ENCODE data around the gene GPR37.

Gene GPR37

DNA sequence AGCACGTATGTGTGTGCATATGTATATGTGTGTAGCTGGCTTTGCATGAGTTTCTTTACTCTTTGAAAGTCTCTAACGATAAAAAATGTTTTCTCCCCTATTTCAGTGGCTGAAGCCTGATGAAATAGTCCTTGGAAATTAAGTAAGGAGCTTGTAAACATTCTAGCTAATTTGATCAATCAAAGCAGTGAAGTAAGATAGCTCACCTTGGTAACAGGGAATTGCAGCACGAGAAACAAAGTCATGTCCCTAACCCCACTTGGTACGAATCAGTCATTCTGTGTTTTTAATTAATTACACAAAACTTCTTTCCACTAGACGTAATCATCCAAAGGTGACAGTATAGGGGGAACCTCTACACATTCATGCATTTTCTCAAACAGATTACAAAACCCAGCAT is 41.5 kb downstream of the GPR37 start:
- no peak for FAIRE-seq

DNA sequence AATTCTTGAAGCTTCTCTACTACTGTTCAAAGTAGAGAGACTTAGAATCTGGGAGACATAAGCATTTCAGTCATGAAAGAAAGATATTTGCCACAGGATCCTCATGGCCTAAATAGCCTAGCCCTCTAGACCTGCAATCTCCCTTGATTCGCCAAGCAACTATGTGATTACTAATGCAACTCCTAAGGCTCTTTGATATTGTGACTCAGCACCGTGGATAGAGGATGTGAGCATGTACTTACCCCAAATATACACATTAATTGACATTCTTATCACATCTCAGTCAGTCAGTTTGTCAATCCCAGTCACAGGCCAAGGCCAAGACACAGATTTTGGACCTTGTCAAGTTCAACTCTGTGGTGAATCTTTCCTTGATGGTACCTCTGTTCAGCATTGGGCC is 42.6 kb downstream of the GPR37 start:
- no peak for FAIRE-seq

DNA sequence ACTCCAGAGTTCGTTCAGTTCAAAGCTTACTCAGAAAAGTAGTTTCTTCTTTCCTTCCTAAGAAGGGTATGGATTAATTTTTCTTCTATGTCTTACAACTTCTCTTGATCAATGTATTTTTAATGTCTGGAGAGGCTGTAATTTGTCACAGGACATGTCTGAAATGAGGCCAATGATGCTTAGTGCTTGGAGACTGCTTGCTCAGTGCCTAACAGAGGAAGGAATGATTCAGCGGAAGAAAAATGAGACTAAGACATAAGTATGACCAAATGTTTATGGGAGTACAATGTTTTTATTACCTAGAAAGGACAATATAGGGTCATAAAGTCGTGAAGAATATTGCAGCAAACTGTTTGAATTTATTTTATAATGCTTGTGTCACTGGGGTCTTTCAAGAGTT is 43.3 kb downstream of the GPR37 start:
- FAIRE-seq, result peak; percentile 63

DNA sequence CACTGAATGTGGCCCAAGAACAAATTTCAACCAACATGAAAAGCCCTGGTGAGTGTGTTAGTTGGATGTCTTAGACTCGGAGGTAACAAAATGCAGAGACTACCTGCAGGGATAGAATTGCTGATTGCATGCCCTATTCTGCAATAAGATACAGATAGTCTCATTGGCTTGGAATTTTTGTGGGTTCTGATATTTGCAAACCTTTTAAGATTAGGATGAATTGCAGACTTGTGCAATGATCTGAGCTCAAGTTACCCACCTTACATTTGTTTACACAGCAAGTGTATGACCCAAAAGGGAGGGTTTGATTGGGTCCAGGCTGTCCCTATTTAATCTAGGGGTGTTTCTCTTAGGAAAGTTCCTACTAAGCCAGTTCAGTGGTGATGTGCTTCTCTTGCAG is 45.4 kb downstream of the GPR37 start:
- no peak for FAIRE-seq

DNA sequence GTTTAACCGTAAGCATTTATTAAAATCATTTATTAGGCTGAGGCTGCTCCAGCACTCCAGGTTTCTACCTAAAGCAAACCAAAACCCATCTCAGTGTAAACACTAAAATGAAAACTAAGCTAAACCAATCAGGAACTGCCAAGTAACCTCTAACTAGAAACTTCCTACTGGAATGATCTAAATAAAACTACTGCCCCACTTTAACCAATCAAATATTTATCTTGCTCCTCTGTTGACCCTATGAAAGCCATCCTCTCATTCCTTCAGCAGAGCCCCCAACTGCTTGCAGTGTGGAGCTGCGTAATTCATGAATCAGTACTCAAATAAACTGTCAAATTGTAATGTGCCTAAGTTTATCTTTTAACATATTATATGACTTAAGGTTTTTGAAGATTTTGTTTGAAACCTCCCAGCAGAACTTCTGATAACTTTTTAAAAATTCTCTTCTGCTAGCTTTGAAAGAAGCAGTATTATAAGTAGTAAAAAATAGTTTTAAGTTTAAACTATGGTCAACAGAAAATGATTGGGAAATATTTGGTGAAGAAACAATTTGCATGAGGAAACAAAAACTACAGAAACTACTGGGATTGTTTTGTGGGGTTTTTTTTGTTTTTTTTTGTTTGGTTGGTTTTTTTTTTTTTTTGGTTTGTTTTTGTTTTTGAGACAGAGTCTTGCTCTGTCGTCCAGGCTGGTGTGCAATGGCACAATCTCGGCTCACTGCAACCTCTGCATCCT is 47.4 kb downstream of the GPR37 start:
- FAIRE-seq, result no peak

DNA sequence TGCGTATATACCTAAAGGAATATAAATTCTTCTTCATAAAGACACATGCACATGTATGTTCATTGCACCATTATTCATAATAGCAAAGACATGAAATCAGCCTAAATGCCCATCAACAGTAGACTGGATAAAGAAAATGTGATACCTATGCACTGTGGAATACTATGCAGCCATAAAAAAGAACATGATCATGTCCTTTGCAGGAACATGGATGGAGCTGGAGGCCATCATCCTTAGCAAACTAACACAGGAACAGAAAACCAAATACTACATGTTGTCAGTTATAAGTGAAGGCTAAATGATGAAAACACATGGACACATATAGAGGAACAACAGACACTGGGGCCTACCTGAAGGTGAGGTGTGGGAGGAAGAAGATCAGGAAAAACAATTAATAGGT is 48.7 kb downstream of the GPR37 start:
- no peak for FAIRE-seq

DNA sequence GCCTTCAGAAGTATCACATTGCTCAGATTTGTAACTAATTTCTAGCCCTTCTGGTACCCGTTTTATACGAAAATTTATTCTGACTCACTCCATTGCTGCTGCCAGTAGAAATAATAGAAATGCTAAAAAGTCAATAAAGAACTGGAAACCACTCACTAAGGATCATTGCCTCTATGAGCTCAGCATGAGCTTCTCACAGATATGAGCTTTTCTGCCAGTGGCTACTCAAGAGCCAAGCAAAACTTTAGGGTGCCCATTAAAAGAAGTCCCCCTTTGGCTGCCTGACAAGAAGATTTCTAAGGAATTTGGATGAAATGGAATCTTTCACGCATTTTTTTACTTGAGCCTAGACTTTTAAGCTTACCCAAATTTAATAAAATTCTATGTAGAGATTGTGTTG is 52.5 kb downstream of the GPR37 start:
- no peak for FAIRE-seq

DNA sequence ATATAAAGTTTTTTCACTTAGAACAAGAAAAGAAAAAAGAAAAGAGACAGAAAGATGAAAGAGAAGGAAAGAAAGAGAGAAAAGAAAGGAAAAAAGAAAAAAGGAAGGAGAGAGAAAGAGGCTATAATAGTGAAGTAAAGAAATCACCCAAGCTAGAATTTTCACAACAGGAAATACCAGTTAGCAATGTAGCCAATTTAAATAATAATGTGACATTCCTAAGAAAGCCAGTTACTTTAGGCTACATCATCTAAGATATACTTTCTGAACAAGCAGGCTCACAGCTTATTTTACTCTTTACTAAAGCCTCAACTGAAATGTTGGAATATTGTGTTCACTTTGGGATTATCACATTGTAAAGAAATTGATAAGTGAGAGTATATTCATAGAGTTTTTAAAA is 53.6 kb downstream of the GPR37 start:
- no peak for FAIRE-seq

DNA sequence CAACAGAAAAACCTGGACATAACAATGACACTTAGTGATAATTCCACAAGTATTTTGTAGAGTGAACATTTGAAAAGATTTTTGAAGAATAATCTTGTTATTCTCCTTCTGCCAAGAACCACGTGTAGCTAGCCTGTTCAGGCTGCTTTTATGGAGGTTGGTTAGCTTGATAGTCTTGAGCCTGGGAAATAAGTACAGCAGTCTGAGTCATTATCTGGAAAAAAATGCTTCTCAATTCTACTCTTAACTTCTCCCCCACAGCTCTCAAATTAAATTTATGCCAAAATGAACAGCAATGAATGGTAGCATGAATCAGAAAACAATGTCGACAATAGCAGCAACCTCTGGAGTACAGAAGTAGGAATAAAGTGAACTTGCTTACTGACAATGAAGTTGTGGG is 63.2 kb downstream of the GPR37 start:
- no peak for FAIRE-seq

DNA sequence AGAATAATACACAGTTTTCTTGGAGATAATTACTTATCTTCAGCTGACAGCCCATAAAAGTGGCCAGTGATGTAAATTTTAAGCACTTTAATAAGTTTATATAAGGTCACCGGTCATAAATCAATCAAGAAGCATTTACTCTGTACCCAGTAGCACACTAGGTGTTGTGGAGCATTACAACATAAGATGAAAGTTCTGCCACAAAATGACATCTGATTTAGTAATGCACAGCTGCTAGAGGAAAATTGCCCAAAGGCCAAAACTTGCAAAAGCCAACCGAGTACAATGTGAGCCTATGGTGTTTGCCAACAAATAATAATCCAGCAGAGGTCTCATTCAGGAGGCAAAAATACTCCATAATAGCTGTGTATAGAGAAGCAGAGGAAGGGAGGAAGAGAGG is 63.6 kb downstream of the GPR37 start:
- no peak for FAIRE-seq

DNA sequence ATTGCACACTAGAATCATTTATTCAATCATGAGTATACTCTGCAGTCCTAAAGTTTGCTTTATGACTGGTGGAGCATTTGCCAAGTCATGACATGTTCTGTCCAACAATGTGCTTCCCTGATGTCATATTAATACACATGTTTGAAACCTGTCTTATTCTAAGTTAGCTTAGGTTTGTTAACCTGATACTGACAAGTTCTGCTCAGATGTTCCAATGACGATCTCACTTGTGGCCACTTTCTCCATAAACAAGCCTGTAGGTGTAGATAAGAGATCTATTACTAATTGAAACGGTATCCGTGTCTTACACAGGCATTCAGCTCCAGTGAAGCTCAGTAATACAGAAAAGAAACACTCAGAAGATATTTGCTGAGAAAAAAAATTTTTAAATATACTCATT is 64.9 kb downstream of the GPR37 start:
- no peak for FAIRE-seq

DNA sequence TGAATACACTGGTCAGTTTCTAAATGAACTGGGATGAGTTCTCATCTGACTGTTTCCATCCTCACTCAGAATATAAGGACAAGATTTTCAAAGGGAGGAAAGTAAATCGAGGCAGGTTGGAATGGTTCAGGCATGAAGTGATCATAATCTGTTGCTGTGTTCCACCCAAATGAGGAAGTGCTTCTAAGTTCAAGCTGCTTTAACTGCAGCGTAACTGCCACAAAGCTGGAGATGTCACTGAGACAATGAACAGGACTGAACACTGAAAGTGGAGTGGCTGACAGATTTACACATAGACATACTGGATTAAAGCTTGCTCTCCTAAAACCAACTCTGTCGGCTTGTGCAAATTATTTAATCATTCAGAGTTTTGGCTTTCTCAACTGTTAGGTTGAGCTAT is 66.6 kb downstream of the GPR37 start:
- FAIRE-seq, result no peak

DNA sequence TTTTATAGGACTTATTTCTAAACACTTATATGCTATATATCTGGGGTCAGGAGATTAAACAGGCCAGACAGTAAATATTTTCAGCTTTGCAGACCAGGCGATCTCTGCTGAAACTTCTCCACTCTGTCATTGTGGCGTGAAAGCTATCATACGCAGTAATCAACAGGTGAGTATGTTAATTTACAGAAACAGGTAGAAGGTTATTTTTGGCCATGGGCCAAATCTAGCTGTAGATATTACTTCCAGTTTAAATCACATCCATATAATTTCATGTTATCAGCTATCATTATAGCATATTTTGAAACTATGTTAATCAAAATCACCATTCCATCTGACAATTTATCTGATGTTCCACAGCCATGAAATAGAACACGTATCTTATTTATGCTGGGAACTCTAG is 67.8 kb downstream of the GPR37 start:
- no peak for FAIRE-seq
